Measurements from ENCODE around the gene ERC2.

The ERC2 gene

GRCh38 chr3:55910543-55910942, 557.7 kb downstream of the ERC2 start:
- no peak overlapping the region for H3K27ac ChIP-seq
- no peak overlapping the region for H3K4me3 ChIP-seq (ENCODE audit: low read depth, low read length)
- no peaks in the 10 kb centered on the region for H3K27me3 ChIP-seq (ENCODE audit: insufficient read depth, low read depth, severe bottlenecking)
- DNase-seq, result no peak
- H3K9me3 ChIP-seq (ENCODE audit: severe bottlenecking), result no peaks in the 10 kb centered on the region
- no peak for TF ChIP-seq CTCF (IDR thresholded peaks at IDR 0.05; ENCODE audit: low read depth, low read length)
- H3K36me3 ChIP-seq, result no peaks in the 10 kb centered on the region

- H3K27ac ChIP-seq, result no peak overlapping the region
- no peaks in the 10 kb centered on the region for H3K36me3 ChIP-seq
- no peaks in the 10 kb centered on the region for H3K9me3 ChIP-seq (ENCODE audit: severe bottlenecking)
- no peak for DNase-seq
- H3K27me3 ChIP-seq (ENCODE audit: insufficient read depth, low read depth, severe bottlenecking), result no peaks in the 10 kb centered on the region
- no peak overlapping the region for H3K4me3 ChIP-seq (ENCODE audit: low read depth, low read length)
- no peak for TF ChIP-seq CTCF (IDR thresholded peaks at IDR 0.05; ENCODE audit: low read depth, low read length)
Observed at GRCh38 chr3:55909373-55909772, 558.9 kb downstream of the ERC2 start.

GRCh38 chr3:55907616-55908015, 560.7 kb downstream of the ERC2 start:
- no peak for DNase-seq
- H3K27me3 ChIP-seq (ENCODE audit: insufficient read depth, low read depth, severe bottlenecking), result no peaks in the 10 kb centered on the region
- H3K27ac ChIP-seq, result no peak overlapping the region
- H3K9me3 ChIP-seq (ENCODE audit: severe bottlenecking), result no peaks in the 10 kb centered on the region
- TF ChIP-seq CTCF (IDR thresholded peaks at IDR 0.05; ENCODE audit: low read depth, low read length), result no peak
- no peak overlapping the region for H3K4me3 ChIP-seq (ENCODE audit: low read depth, low read length)
- no peaks in the 10 kb centered on the region for H3K36me3 ChIP-seq

- Histone ChIP-seq H3K27me3 (ENCODE audit: insufficient read depth, low read depth, severe bottlenecking) (no peaks in the 10 kb centered on the region), H3K27ac (no peak overlapping the region), H3K9me3 (ENCODE audit: severe bottlenecking) (no peaks in the 10 kb centered on the region), H3K4me3 (ENCODE audit: low read depth, low read length) (no peak overlapping the region), H3K36me3 (no peaks in the 10 kb centered on the region)
- no peak for DNase-seq
- no peak for TF ChIP-seq CTCF (IDR thresholded peaks at IDR 0.05; ENCODE audit: low read depth, low read length)
Observed at GRCh38 chr3:55906896-55907295, 561.4 kb downstream of the ERC2 start.

GRCh38 chr3:55904716-55905115, 563.6 kb downstream of the ERC2 start:
- no peak for DNase-seq
- no peak overlapping the region for H3K27ac ChIP-seq
- H3K27me3 ChIP-seq (ENCODE audit: insufficient read depth, low read depth, severe bottlenecking), result no peaks in the 10 kb centered on the region
- no peak overlapping the region for H3K4me3 ChIP-seq (ENCODE audit: low read depth, low read length)
- TF ChIP-seq CTCF (IDR thresholded peaks at IDR 0.05; ENCODE audit: low read depth, low read length), result no peak
- H3K36me3 ChIP-seq, result no peaks in the 10 kb centered on the region
- H3K9me3 ChIP-seq (ENCODE audit: severe bottlenecking), result no peaks in the 10 kb centered on the region

- TF ChIP-seq CTCF (IDR thresholded peaks at IDR 0.05; ENCODE audit: low read depth, low read length), result no peak
- H3K27me3 ChIP-seq (ENCODE audit: insufficient read depth, low read depth, severe bottlenecking), result no peaks in the 10 kb centered on the region
Observed at GRCh38 chr3:55903680-55904079, 564.6 kb downstream of the ERC2 start.

More at GRCh38 chr3:55903680-55904079, 564.6 kb downstream of the ERC2 start:
- Histone ChIP-seq H3K27ac (no peak overlapping the region), H3K36me3 (no peaks in the 10 kb centered on the region), H3K4me3 (ENCODE audit: low read depth, low read length) (no peak overlapping the region), H3K9me3 (ENCODE audit: severe bottlenecking) (no peaks in the 10 kb centered on the region)
- no peak for DNase-seq

All from WERI-Rb-1 (cell line).